ENCODE measurements around the gene RNF180. TPM values are rescaled to one million over a fixed set of nuclear protein-coding genes. Genes with fewer than 3 reads are reported as not detected.
"Not testable (repeated sequence)": the region's sequence is repeated elsewhere in the genome, so short reads cannot be mapped to it uniquely, and the experiment has no call there.

Gene RNF180
- total and polyA plus RNA-seq, 9 donors, result 0.62 to 2.3 (median 1.2) TPM

DNA sequence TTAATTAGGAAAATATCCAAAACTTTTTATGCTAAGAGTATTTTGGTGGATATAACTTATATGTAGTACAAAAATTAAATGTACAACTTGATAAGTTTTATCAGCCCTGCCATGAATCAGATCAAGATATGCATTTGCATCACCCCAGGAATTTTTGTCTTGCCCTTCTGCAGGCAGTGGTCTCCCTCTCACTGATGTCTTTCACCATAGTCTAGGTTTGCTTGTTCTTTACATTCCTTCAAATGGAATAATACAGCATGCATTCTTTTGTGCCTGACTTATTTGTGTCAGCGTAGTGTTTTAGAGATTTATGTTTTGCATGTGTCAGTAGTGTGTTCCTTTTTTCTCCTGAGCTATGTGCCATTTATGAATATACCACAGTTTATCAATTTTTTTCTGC lies 36.4 kb downstream of the RNF180 start:
- no peaks in the 10 kb centered on the region for H3K9me3 ChIP-seq (replicated peaks; ENCODE audit: control insufficient read depth, low read depth, low read length)
- no peaks in the 10 kb centered on the region for H3K27me3 ChIP-seq (ENCODE audit: control insufficient read depth, insufficient read depth, low read length)
- no peaks in the 10 kb centered on the region for H3K36me3 ChIP-seq (ENCODE audit: control insufficient read depth, insufficient read depth, low read length)
- no CpG with 5 or more reads among the region's 1 CpG for WGBS (ENCODE audit: insufficient coverage)
- no peak overlapping the region for H3K4me3 ChIP-seq (ENCODE audit: low read length)
- no peak for DNase-seq
- H3K27ac ChIP-seq (ENCODE audit: low read length), result no peak overlapping the region
- no peaks in the 10 kb centered on the region for H3K4me1 ChIP-seq (ENCODE audit: control insufficient read depth, insufficient read depth, low read length)

DNA sequence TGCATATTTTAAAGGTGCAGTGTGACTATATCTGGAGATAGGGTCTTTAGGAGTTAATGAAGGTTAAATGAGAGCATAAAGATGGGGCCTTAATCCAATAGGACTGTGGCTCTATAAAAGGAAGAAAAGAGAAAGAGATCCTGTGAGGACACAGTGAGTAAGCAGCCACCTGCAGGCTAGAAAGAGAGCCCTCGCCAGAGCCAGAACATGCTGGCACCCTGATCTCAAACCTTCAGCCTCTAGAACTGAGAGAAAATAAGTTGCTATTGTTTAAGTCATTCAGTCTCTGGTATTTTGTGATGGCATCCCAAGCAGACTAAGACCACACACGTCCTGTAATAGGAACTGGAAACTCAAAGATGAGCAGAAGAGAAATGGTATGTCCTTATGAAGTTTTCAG lies 41.0 kb downstream of the RNF180 start:
- Histone ChIP-seq H3K27ac (ENCODE audit: low read length) (no peak overlapping the region), H3K9me3 (replicated peaks; ENCODE audit: control insufficient read depth, low read depth, low read length) (no peaks in the 10 kb centered on the region), H3K4me3 (ENCODE audit: low read length) (no peak overlapping the region), H3K27me3 (ENCODE audit: control insufficient read depth, insufficient read depth, low read length) (no peaks in the 10 kb centered on the region), H3K36me3 (ENCODE audit: control insufficient read depth, insufficient read depth, low read length) (no peaks in the 10 kb centered on the region), H3K4me1 (ENCODE audit: control insufficient read depth, insufficient read depth, low read length) (no peaks in the 10 kb centered on the region)
- WGBS (ENCODE audit: insufficient coverage), result 43% methylated on average over 1 of the region's 2 CpGs
- DNase-seq, result no peak

DNA sequence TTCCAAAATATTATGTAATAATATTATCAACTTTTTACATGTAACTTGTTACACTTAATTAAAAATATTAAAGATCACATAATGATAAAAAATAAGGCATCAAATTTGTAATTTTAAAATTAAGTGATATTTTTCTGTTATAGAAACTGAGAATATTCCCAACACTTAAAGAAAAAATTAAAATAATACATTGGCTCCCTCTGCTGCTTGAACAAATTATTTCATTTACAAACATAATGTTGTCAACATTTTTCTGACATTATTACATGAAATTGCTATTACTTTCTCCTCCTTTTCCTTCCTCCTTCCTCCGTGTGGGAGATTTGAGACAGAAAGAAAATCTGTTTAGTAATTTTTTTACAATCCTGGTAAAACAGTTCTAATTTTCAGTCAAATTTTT lies 42.3 kb downstream of the RNF180 start:
- Histone ChIP-seq H3K9me3 (replicated peaks; ENCODE audit: control insufficient read depth, low read depth, low read length) (no peaks in the 10 kb centered on the region), H3K27me3 (ENCODE audit: control insufficient read depth, insufficient read depth, low read length) (no peaks in the 10 kb centered on the region), H3K27ac (ENCODE audit: low read length) (no peak overlapping the region), H3K36me3 (ENCODE audit: control insufficient read depth, insufficient read depth, low read length) (no peaks in the 10 kb centered on the region), H3K4me1 (ENCODE audit: control insufficient read depth, insufficient read depth, low read length) (no peaks in the 10 kb centered on the region), H3K4me3 (ENCODE audit: low read length) (no peak overlapping the region)
- DNase-seq, result peak; percentile 13
- no CpG with 5 or more reads among the region's 1 CpG for WGBS (ENCODE audit: insufficient coverage)

DNA sequence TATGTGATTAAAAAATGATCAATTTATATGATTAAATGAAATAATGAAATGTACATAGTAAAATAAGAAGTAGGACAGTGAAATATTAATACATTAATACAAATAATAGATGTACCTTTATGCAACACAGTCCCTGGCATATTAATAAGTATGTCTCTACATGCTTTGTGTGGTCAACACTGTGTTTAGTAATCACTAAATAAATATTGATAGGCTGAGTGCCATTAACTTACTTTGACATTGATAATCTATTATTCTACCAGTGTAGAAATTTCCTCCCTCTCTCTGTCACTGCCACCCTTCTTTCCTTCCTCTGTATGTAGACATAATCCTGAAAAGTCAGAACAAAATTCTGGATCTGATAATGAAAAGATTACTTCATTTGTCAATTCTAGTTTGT lies 43.7 kb downstream of the RNF180 start:
- DNase-seq, result no peak
- Histone ChIP-seq H3K27ac (ENCODE audit: low read length) (no peak overlapping the region), H3K4me3 (ENCODE audit: low read length) (no peak overlapping the region), H3K27me3 (ENCODE audit: control insufficient read depth, insufficient read depth, low read length) (no peaks in the 10 kb centered on the region), H3K4me1 (ENCODE audit: control insufficient read depth, insufficient read depth, low read length) (peaks cover 2% of the 10 kb centered on the region), H3K9me3 (replicated peaks; ENCODE audit: control insufficient read depth, low read depth, low read length) (no peaks in the 10 kb centered on the region), H3K36me3 (ENCODE audit: control insufficient read depth, insufficient read depth, low read length) (no peaks in the 10 kb centered on the region)

DNA sequence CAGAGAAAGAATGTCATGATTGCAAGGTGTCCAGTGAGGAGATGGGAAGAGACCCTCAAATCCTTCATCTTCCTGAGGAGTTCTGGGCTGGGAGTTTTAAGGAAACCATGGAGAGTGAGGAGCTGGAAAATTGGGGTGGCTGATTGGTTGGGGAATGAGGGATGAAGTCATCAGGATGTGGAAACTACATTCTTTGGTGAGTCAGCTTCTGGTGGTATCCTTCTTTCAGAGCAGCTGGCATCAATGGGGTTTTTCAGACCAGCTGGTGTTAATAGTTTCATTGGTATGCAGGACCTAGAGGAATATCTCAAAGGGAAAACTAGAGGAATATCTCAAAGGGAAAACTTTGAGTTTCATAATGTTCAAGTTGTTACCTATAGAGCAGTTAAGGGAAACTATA lies 45.2 kb downstream of the RNF180 start:
- H3K4me3 ChIP-seq (ENCODE audit: low read length), result no peak overlapping the region
- no peak overlapping the region for H3K27ac ChIP-seq (ENCODE audit: low read length)
- no peaks in the 10 kb centered on the region for H3K9me3 ChIP-seq (replicated peaks; ENCODE audit: control insufficient read depth, low read depth, low read length)
- H3K36me3 ChIP-seq (ENCODE audit: control insufficient read depth, insufficient read depth, low read length), result no peaks in the 10 kb centered on the region
- DNase-seq, result peak; percentile 15
- peaks cover 2% of the 10 kb centered on the region for H3K4me1 ChIP-seq (ENCODE audit: control insufficient read depth, insufficient read depth, low read length)
- no peaks in the 10 kb centered on the region for H3K27me3 ChIP-seq (ENCODE audit: control insufficient read depth, insufficient read depth, low read length)

DNA sequence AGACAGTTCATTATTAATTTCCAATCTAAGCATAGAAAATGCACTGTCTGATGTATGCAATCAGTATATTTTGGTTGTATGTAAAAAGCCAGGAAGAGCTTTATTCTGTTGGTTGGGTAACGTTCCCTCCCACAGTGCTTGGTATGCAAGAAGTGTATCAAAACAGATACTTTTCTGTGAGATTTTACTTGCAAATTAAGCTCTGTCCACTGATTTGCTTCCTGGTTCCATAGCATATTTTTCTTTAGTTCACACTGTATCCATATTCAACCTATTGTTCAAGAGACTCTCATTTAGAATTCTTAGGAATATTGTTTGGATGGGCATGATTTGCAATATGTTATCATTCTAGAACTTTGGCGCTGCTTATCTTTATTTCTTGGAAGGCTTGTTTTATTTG lies 47.4 kb downstream of the RNF180 start:
- H3K4me1 ChIP-seq (ENCODE audit: control insufficient read depth, insufficient read depth, low read length), result peaks cover 2% of the 10 kb centered on the region
- no peaks in the 10 kb centered on the region for H3K9me3 ChIP-seq (replicated peaks; ENCODE audit: control insufficient read depth, low read depth, low read length)
- no peaks in the 10 kb centered on the region for H3K27me3 ChIP-seq (ENCODE audit: control insufficient read depth, insufficient read depth, low read length)
- DNase-seq, result no peak
- H3K36me3 ChIP-seq (ENCODE audit: control insufficient read depth, insufficient read depth, low read length), result no peaks in the 10 kb centered on the region
- no peak overlapping the region for H3K27ac ChIP-seq (ENCODE audit: low read length)
- no peak overlapping the region for H3K4me3 ChIP-seq (ENCODE audit: low read length)
- 80% methylated on average over 1 of the region's 2 CpGs for WGBS (ENCODE audit: insufficient coverage)

DNA sequence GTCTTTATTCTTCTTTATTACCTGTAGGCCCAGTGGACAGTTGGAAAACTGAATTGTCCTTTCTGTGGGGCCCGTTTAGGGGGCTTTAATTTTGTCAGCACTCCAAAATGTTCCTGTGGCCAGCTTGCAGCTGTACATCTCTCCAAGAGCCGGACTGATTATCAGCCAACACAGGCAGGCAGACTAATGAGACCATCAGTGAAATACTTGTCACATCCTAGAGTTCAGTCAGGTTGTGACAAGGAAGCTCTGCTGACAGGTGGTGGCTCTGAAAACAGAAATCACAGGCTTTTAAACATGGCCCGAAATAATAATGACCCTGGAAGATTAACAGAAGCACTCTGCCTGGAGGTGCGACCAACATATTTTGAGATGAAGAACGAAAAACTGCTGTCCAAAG lies 47.9 kb downstream of the RNF180 start:
- H3K4me3 ChIP-seq (ENCODE audit: low read length), result no peak overlapping the region
- H3K36me3 ChIP-seq (ENCODE audit: control insufficient read depth, insufficient read depth, low read length), result no peaks in the 10 kb centered on the region
- 33% methylated on average over 1 of the region's 5 CpGs for WGBS (ENCODE audit: insufficient coverage)
- H3K27ac ChIP-seq (ENCODE audit: low read length), result no peak overlapping the region
- DNase-seq, result peak; percentile 8
- H3K9me3 ChIP-seq (replicated peaks; ENCODE audit: control insufficient read depth, low read depth, low read length), result no peaks in the 10 kb centered on the region
- H3K4me1 ChIP-seq (ENCODE audit: control insufficient read depth, insufficient read depth, low read length), result peaks cover 2% of the 10 kb centered on the region
- no peaks in the 10 kb centered on the region for H3K27me3 ChIP-seq (ENCODE audit: control insufficient read depth, insufficient read depth, low read length)

DNA sequence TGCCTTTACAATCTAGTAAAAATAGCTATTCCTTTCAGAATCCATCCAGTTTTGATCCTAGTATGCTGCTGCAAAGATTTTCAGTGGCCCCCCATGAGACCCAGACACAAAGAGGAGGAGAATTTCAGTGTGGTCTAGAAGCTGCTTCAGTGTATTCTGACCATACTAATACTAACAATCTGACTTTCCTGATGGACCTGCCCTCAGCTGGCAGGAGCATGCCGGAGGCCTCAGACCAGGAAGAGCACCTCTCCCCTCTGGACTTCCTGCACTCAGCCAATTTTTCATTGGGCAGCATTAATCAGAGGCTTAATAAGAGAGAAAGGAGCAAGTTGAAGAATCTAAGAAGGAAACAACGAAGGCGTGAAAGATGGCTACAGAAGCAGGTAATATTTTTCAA lies 48.5 kb downstream of the RNF180 start:
- Histone ChIP-seq H3K36me3 (ENCODE audit: control insufficient read depth, insufficient read depth, low read length) (no peaks in the 10 kb centered on the region), H3K4me1 (ENCODE audit: control insufficient read depth, insufficient read depth, low read length) (peaks cover 2% of the 10 kb centered on the region), H3K9me3 (replicated peaks; ENCODE audit: control insufficient read depth, low read depth, low read length) (no peaks in the 10 kb centered on the region), H3K27me3 (ENCODE audit: control insufficient read depth, insufficient read depth, low read length) (no peaks in the 10 kb centered on the region), H3K27ac (ENCODE audit: low read length) (no peak overlapping the region), H3K4me3 (ENCODE audit: low read length) (no peak overlapping the region)
- no CpG with 5 or more reads among the region's 3 CpGs for WGBS (ENCODE audit: insufficient coverage)
- DNase-seq, result no peak

DNA sequence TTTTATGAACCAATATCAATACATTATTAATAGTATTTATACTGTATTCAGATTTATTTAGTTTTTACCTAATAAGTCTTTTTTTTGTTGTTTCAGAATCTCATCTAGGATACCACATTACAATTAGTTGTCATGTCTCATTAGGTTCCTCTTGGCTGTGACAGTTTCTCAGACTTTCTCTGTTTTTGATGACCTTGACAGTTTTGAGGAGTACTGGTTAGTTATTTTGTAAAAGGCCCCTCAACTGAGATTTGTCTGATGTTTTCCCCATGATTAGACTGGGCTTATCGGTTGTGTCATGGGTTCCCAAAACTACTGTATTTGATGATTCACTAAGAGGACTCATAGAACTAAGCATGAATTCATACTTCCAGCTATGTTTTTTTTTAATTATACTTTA lies 56.3 kb downstream of the RNF180 start:
- no peak for DNase-seq
- Histone ChIP-seq H3K9me3 (replicated peaks; ENCODE audit: control insufficient read depth, low read depth, low read length) (no peaks in the 10 kb centered on the region), H3K27ac (ENCODE audit: low read length) (no peak overlapping the region), H3K36me3 (ENCODE audit: control insufficient read depth, insufficient read depth, low read length) (no peaks in the 10 kb centered on the region), H3K27me3 (ENCODE audit: control insufficient read depth, insufficient read depth, low read length) (no peaks in the 10 kb centered on the region), H3K4me1 (ENCODE audit: control insufficient read depth, insufficient read depth, low read length) (no peaks in the 10 kb centered on the region), H3K4me3 (ENCODE audit: low read length) (no peak overlapping the region)
- WGBS (ENCODE audit: insufficient coverage), result no CpG with 5 or more reads among the region's 1 CpG

DNA sequence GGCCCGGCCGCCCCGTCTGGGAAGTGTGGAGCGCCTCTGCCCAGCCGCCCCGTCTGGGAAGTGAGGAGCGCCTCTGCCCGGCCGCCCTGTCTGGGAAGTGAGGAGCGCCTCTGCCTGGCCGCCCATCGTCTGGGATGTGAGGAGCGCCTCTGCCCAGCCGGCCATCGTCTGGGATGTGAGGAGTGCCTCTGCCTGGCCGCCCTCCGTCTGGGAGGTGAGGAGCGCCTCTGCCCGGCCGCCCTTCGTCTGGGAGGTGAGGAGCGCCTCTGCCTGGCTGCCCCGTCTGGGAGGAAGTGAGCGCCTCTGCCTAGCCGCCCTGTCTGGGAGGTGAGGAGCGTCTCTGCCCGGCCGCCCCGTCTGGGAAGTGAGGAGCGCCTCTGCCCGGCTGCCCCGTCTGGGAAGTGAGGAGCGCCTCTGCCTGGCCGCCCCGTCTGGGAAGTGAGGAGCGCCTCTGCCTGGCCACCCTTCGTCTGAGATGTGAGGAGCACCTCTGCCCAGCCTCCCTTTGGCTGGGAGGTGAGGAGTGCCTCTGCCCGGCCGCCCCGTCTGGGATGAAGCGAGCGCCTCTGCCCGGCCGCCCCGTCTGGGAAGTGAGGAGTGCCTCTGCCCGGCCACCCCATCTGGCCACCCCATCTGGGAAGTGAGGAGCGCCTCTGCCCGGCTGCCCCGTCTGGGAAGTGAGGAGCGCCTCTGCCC lies 59.8 kb downstream of the RNF180 start:
- H3K4me3 ChIP-seq (ENCODE audit: low read length); H3K27ac ChIP-seq (ENCODE audit: low read length); DNase-seq; H3K9me3 ChIP-seq (replicated peaks; ENCODE audit: control insufficient read depth, low read depth, low read length); H3K36me3 ChIP-seq (ENCODE audit: control insufficient read depth, insufficient read depth, low read length); H3K27me3 ChIP-seq (ENCODE audit: control insufficient read depth, insufficient read depth, low read length); H3K4me1 ChIP-seq (ENCODE audit: control insufficient read depth, insufficient read depth, low read length): not testable (repeated sequence)
- 96% methylated on average over 27 of the region's 50 CpGs for WGBS (ENCODE audit: insufficient coverage)

DNA sequence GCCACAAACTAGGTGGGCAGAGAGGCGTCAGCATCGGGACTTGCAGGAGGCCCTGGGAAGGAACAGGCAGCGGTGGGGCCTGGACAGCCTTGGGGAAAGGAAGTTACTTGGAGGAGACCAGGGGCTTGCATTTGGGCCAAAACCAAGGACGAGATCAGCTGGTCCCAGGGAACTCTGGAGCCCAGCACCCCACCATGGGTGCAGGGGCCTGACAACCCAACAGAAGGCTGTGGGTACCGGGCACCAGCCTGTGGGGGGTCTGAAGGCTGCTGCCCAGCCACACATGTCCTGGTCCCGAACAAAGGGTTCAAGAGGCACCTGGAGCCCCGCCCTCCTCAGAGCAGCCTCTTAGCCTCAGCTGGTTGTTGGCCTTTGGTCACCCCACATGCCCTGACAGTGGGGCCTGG lies 61.5 kb downstream of the RNF180 start:
- H3K4me3 ChIP-seq (ENCODE audit: low read length); H3K9me3 ChIP-seq (replicated peaks; ENCODE audit: control insufficient read depth, low read depth, low read length); H3K36me3 ChIP-seq (ENCODE audit: control insufficient read depth, insufficient read depth, low read length); H3K27me3 ChIP-seq (ENCODE audit: control insufficient read depth, insufficient read depth, low read length); H3K27ac ChIP-seq (ENCODE audit: low read length); DNase-seq; H3K4me1 ChIP-seq (ENCODE audit: control insufficient read depth, insufficient read depth, low read length): not testable (repeated sequence)
- WGBS (ENCODE audit: insufficient coverage), result 89% methylated on average over 7 of the region's 7 CpGs
